ENCODE data around the gene CWC25. TPM values are rescaled to one million over a fixed set of nuclear protein-coding genes. Genes with fewer than 3 reads are reported as not detected.

CWC25 gene
- polyA plus RNA-seq, 1 donor (not counting 4 experiments of a cell fraction or from before 2014, with no cell fraction given), result 14.9 TPM

GRCh38 chr17:38815576-38816193 is 9.4 kb downstream of the CWC25 start:
- no peak overlapping the region for H3K4me2 ChIP-seq (ENCODE audit: control insufficient read depth, extremely low read depth, insufficient read depth, low read depth, low read length)
- H2AFZ ChIP-seq (ENCODE audit: control insufficient read depth, low read length), result no peak overlapping the region
- H4K20me1 ChIP-seq (ENCODE audit: control insufficient read depth, extremely low read depth, insufficient read depth, low read length), result no peaks in the 10 kb centered on the region
- no peak for FAIRE-seq
- DNase-seq (ENCODE audit: low read depth, low spot score), result no peak
- H3K9me3 ChIP-seq (ENCODE audit: control insufficient read depth, low read depth, low read length), result no peaks in the 10 kb centered on the region
- H3K27ac ChIP-seq (ENCODE audit: control insufficient read depth, insufficient read depth, low read length), result no peak overlapping the region
- no peak overlapping the region for H3K4me3 ChIP-seq (ENCODE audit: control insufficient read depth in 2 of 3, extremely low read depth in 1 of 3, insufficient read depth in 2 of 3, low read depth in 1 of 3, low read length in 3 of 3)
- H3K4me1 ChIP-seq (ENCODE audit: control insufficient read depth, extremely low read depth, insufficient read depth, low read length), result no peaks in the 10 kb centered on the region
- dilution Hi-C loops (cut with MboI; ENCODE audit: extremely low pct_ligation_motif_present, low sequenced_read_pairs), result no loop called here
- no peak overlapping the region for H3K9ac ChIP-seq (ENCODE audit: control insufficient read depth, extremely low read depth, insufficient read depth, low read length)
- H3K27me3 ChIP-seq (ENCODE audit: control insufficient read depth, extremely low read depth, insufficient read depth, low read length), result no peaks in the 10 kb centered on the region
- TF ChIP-seq CTCF (optimal IDR thresholded peaks at IDR 0.05 in 1 of 3, IDR thresholded peaks at IDR 0.05 in 1 of 3, conservative IDR thresholded peaks at IDR 0.05 in 1 of 3; ENCODE audit: extremely low read depth in 1 of 3, insufficient read depth in 2 of 3, low read length in 3 of 3) (peak; percentile 15 to 57 (median 24)), EZH2 (IDR thresholded peaks at IDR 0.05; ENCODE audit: low read length) (no peak)
- peaks cover 14% of the 10 kb centered on the region for H3K79me2 ChIP-seq (ENCODE audit: control insufficient read depth, insufficient read depth, low read length)
- H3K9me1 ChIP-seq (ENCODE audit: control insufficient read depth, extremely low read depth, insufficient read depth, low read length), result no peaks in the 10 kb centered on the region
- peaks cover 8 to 21% of the 10 kb centered on the region in 2 experiments for H3K36me3 ChIP-seq (ENCODE audit: control insufficient read depth in 2 of 2, extremely low read depth in 1 of 2, insufficient read depth in 2 of 2, low read length in 2 of 2)

DNA sequence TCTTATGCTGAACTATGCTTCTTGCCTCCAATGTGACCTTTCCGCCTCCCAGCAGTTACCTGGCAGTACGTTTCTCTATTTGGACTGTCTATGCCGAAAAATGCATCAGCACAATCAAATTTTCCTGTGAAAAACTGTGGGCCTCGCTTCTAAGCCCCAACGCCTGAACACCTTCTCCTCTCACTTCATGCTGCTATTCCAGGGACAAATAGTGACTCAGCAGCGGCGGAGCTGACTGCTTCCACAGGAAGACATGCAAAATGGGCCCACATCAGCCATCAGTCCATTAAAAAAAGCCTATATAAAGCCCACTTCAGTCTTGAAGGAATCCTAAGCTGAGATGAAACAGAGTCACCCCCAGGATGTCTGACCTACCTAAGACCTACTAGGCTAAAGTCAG is 15.3 kb downstream of the CWC25 start:
- FAIRE-seq (no peak), DNase-seq (ENCODE audit: low read depth, low spot score) (no peak)
- Histone ChIP-seq H3K9me1 (ENCODE audit: control insufficient read depth, extremely low read depth, insufficient read depth, low read length) (no peaks in the 10 kb centered on the region), H3K36me3 (ENCODE audit: control insufficient read depth in 2 of 2, extremely low read depth in 1 of 2, insufficient read depth in 2 of 2, low read length in 2 of 2) (peaks cover 19 to 32% of the 10 kb centered on the region in 2 experiments), H3K4me2 (ENCODE audit: control insufficient read depth, extremely low read depth, insufficient read depth, low read depth, low read length) (no peak overlapping the region), H3K27ac (ENCODE audit: control insufficient read depth, insufficient read depth, low read length) (no peak overlapping the region), H3K4me3 (ENCODE audit: control insufficient read depth in 2 of 3, extremely low read depth in 1 of 3, insufficient read depth in 2 of 3, low read depth in 1 of 3, low read length in 3 of 3) (no peak overlapping the region), H3K79me2 (ENCODE audit: control insufficient read depth, insufficient read depth, low read length) (no peaks in the 10 kb centered on the region), H3K9ac (ENCODE audit: control insufficient read depth, extremely low read depth, insufficient read depth, low read length) (no peak overlapping the region), H3K27me3 (ENCODE audit: control insufficient read depth, extremely low read depth, insufficient read depth, low read length) (no peaks in the 10 kb centered on the region), H2AFZ (ENCODE audit: control insufficient read depth, low read length) (no peak overlapping the region), H4K20me1 (ENCODE audit: control insufficient read depth, extremely low read depth, insufficient read depth, low read length) (no peaks in the 10 kb centered on the region), H3K9me3 (ENCODE audit: control insufficient read depth, low read depth, low read length) (no peaks in the 10 kb centered on the region), H3K4me1 (ENCODE audit: control insufficient read depth, extremely low read depth, insufficient read depth, low read length) (no peaks in the 10 kb centered on the region)
- dilution Hi-C loops (cut with MboI; ENCODE audit: extremely low pct_ligation_motif_present, low sequenced_read_pairs), result no loop called here
- TF ChIP-seq EZH2 (IDR thresholded peaks at IDR 0.05; ENCODE audit: low read length), result no peak
